NB4 (cell line): ENCODE data around the gene PON1.

Source experiments
- DNase-seq: peaks from one replicate; pipeline ENCODE4 v3.0.0; 2010; ENCODE audit warnings: low read depth
- H3K4me3 ChIP-seq: one replicate; pipeline ENCODE4 v1.5.1; 2011; ENCODE audit warnings: mild to moderate bottlenecking, low read depth, low read length, moderate library complexity
- MYC ChIP-seq: IDR thresholded peaks from 2 replicates; pipeline ENCODE4 v1.6.1; 2011; ENCODE audit warnings: low read depth, low read length
- POLR2A ChIP-seq: IDR thresholded peaks from 2 replicates; pipeline ENCODE4 v1.6.1; 2011; ENCODE audit warnings: mild to moderate bottlenecking; ENCODE audit not compliant: insufficient read length; ENCODE audit errors: extremely low read depth
- TF ChIP-seq, protein P1 (sequence below): IDR thresholded peaks from 2 replicates; pipeline ENCODE4 v1.6.1; 2011; ENCODE audit warnings: low read depth, low read length
- TF ChIP-seq, protein P2 (sequence below): IDR thresholded peaks from one replicate; pipeline ENCODE4 v1.5.1; 2012; ENCODE audit warnings: low read depth, low read length

The PON1 gene

GRCh38 chr7:95261895-95262415 lies 62.4 kb downstream of the PON1 start:
- TF ChIP-seq, protein P1, sequence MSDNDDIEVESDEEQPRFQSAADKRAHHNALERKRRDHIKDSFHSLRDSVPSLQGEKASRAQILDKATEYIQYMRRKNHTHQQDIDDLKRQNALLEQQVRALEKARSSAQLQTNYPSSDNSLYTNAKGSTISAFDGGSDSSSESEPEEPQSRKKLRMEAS, result no peak
- TF ChIP-seq POLR2A (no peak), MYC (no peak)
- TF ChIP-seq, protein P2, sequence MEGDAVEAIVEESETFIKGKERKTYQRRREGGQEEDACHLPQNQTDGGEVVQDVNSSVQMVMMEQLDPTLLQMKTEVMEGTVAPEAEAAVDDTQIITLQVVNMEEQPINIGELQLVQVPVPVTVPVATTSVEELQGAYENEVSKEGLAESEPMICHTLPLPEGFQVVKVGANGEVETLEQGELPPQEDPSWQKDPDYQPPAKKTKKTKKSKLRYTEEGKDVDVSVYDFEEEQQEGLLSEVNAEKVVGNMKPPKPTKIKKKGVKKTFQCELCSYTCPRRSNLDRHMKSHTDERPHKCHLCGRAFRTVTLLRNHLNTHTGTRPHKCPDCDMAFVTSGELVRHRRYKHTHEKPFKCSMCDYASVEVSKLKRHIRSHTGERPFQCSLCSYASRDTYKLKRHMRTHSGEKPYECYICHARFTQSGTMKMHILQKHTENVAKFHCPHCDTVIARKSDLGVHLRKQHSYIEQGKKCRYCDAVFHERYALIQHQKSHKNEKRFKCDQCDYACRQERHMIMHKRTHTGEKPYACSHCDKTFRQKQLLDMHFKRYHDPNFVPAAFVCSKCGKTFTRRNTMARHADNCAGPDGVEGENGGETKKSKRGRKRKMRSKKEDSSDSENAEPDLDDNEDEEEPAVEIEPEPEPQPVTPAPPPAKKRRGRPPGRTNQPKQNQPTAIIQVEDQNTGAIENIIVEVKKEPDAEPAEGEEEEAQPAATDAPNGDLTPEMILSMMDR, result no peak
- no peak for DNase-seq
- no peak overlapping the region for H3K4me3 ChIP-seq

- no peak overlapping the region for H3K4me3 ChIP-seq
- no peak for DNase-seq
- TF ChIP-seq MYC (no peak), POLR2A (no peak)
- TF ChIP-seq, protein P2, result no peak
Measured at GRCh38 chr7:95255691-95256090, 68.6 kb downstream of the PON1 start.

GRCh38 chr7:95253986-95254385 lies 70.3 kb downstream of the PON1 start:
- DNase-seq, result no peak
- no peak overlapping the region for H3K4me3 ChIP-seq
- TF ChIP-seq, protein P1, result no peak
- no peak for TF ChIP-seq MYC
- TF ChIP-seq, protein P2, result no peak

DNA sequence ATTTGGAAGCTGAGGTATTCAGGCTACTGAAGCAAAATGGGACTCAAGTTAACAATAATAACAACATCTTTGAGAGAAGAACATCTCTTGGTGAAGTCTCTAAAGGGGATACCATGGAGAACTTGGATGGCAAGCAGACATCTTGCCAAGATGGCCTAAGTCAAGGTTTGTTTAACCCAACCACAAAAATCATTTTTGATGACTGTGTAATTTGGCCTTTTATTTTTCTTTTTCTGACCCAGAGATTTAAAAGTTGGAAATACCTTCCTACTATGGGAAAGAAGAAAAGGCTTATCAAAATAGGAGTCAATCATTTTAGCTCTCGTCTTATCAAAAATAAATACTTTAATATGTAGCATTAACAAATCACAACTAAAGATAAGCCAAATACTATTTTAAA lies 72.4 kb downstream of the PON1 start:
- H3K4me3 ChIP-seq, result no peak overlapping the region
- DNase-seq, result no peak
- TF ChIP-seq, protein P1, result no peak
- TF ChIP-seq MYC, result no peak
- TF ChIP-seq, protein P2, result no peak
- TF ChIP-seq POLR2A, result no peak

GRCh38 chr7:95250571-95250970 lies 73.8 kb downstream of the PON1 start:
- TF ChIP-seq, protein P1, result no peak
- TF ChIP-seq POLR2A (no peak), MYC (no peak)
- TF ChIP-seq, protein P2, result no peak
- H3K4me3 ChIP-seq, result no peak overlapping the region
- DNase-seq, result no peak
